T-cell (primary cell): ENCODE results near the gene RHOJ. TPM values are rescaled to one million over a fixed set of nuclear protein-coding genes. Genes with fewer than 3 reads are reported as not detected.

Experiments used
- ATAC-seq, 4 experiments: fragments of 200-7000 bp in 3 of 4; fragments of 150-1000 bp in 1 of 4; cut with Tn5 transposase; replicated peaks in 1 of 4; 1 replicate in 3 of 4; 2 replicates in 1 of 4; pipeline ENCODE4 v1.10.0; 2021; ENCODE audit warnings: moderate library complexity in 3 of 4, mild to moderate bottlenecking in 2 of 4, moderate number of reproducible peaks in 1 of 4
- CTCF ChIA-PET, 2 donors: fragments of 300-600 bp; sonication (Branson Sonifier 250); formaldehyde crosslinking; loops; one replicate each; lab custom pipeline; 2022; ENCODE audit warnings: antibody characterized with exemption in 2 of 2; lab: Charles Lee
- POLR2A ChIA-PET, 2 donors: fragments of 300-600 bp; sonication (Branson Sonifier 250); formaldehyde crosslinking; loops; one replicate each; lab custom pipeline; 2022; ENCODE audit warnings: antibody characterized with exemption in 2 of 2; lab: Charles Lee
- DNase-seq, 35 experiments: peaks; one replicate each; pipeline versions ENCODE4 v3.0.0 to v3.0.0-alpha.2; 2013 to 2023
- H3K27ac ChIP-seq: one replicate; pipeline ENCODE4 v1.5.1; 2013; ENCODE audit warnings: low read length
- H3K27me3 ChIP-seq, 2 experiments: replicated peaks in 1 of 2; 1 replicate in 1 of 2; 2 replicates in 1 of 2; pipeline versions ENCODE4 v1.6.1 to v1.7.0; 2013; ENCODE audit warnings: low read length in 1 of 2, mixed read lengths in 1 of 2; ENCODE audit not compliant: control insufficient read depth in 2 of 2, insufficient read depth in 2 of 2; ENCODE audit errors: extremely low read depth in 1 of 2
- H3K36me3 ChIP-seq, 2 donors: 1 replicate in 1 of 2; 2 replicates in 1 of 2; pipeline versions ENCODE4 v1.6.1 to v1.7.0; 2013; ENCODE audit warnings: low read length in 1 of 2; ENCODE audit not compliant: control insufficient read depth in 2 of 2, insufficient read depth in 1 of 2; ENCODE audit errors: extremely low read depth in 1 of 2
- H3K4me1 ChIP-seq, 2 experiments: 1 replicate in 1 of 2; 2 replicates in 1 of 2; pipeline versions ENCODE4 v1.6.1 to v1.7.0; 2013; ENCODE audit warnings: low read length in 2 of 2, mixed read lengths in 1 of 2; ENCODE audit not compliant: insufficient read depth in 2 of 2, control insufficient read depth in 1 of 2; ENCODE audit errors: extremely low read depth in 1 of 2
- H3K4me3 ChIP-seq, 2 donors: 1 replicate in 1 of 2; 2 replicates in 1 of 2; pipeline versions ENCODE4 v1.5.1 to v1.7.0; 2013; ENCODE audit warnings: mild to moderate bottlenecking in 2 of 2, low read length in 1 of 2, moderate library complexity in 1 of 2; ENCODE audit not compliant: control insufficient read depth in 1 of 2; ENCODE audit errors: extremely low read depth in 1 of 2
- H3K9me3 ChIP-seq: 2 replicates; pipeline ENCODE4 v1.7.0; 2013
- H3K27ac Mint-ChIP-seq, 2 donors: one replicate each; pipeline ENCODE4 v1.8.0; 2020 to 2021; ENCODE audit warnings: mild to moderate bottlenecking in 2 of 2, mixed read lengths in 2 of 2
- H3K27me3 Mint-ChIP-seq, 2 donors: one replicate each; pipeline ENCODE4 v1.8.0; 2021 to 2022; ENCODE audit warnings: mixed read lengths in 2 of 2
- H3K36me3 Mint-ChIP-seq: one replicate; pipeline ENCODE4 v1.8.0; 2021; ENCODE audit warnings: mixed read lengths
- H3K4me1 Mint-ChIP-seq, 3 donors: one replicate each; pipeline ENCODE4 v1.8.0; 2020 to 2022; ENCODE audit warnings: mixed read lengths in 3 of 3, mild to moderate bottlenecking in 1 of 3
- H3K4me3 Mint-ChIP-seq, 3 donors: one replicate each; pipeline ENCODE4 v1.8.0; 2020 to 2022; ENCODE audit warnings: mild to moderate bottlenecking in 3 of 3, mixed read lengths in 3 of 3, moderate library complexity in 3 of 3
- H3K9me3 Mint-ChIP-seq, 3 donors: one replicate each; pipeline ENCODE4 v1.8.0; 2020 to 2022; ENCODE audit warnings: mixed read lengths in 3 of 3
- WGBS: methylation state at CpG from one replicate; pipeline ENCODE4 v1.1.5; 2013; ENCODE audit warnings: missing lambda C conversion rate; ENCODE audit not compliant: insufficient coverage; 5-methylcytosine and 5-hydroxymethylcytosine counted together
- total RNA-seq, 35 experiments: library from RNA in 6 of 35; stranded (reverse) in 6 of 35; fragments of 120-200 nt in 1 of 35; gene quantifications; one replicate each; pipeline versions ENCODE4 v1.2.1 to v1.2.4 and lab custom pipeline; 2013 to 2026

The RHOJ gene
- total RNA-seq, 5 donors from 2014 or later (not counting 1 experiment from before 2014, with no cell fraction given): not detected

GRCh38 chr14:63228217-63228616, 24.0 kb downstream of the RHOJ start:
- Mint-ChIP-seq H3K36me3 (no peaks in the 10 kb centered on the region), H3K4me3 (no peak overlapping the region), H3K9me3 (peaks cover 0 to 3% (median 0%) of the 10 kb centered on the region in 3 donors), H3K27me3 (peaks cover 13 to 31% of the 10 kb centered on the region in 2 donors), H3K4me1 (no peaks in the 10 kb centered on the region), H3K27ac (no peak overlapping the region)
- DNase-seq (no peak), ATAC-seq (no peak)
- Histone ChIP-seq H3K4me3 (no peak overlapping the region), H3K9me3 (no peaks in the 10 kb centered on the region), H3K4me1 (no peaks in the 10 kb centered on the region), H3K27ac (no peak overlapping the region), H3K36me3 (no peaks in the 10 kb centered on the region), H3K27me3 (no peaks in the 10 kb centered on the region)
- ChIA-PET POLR2A (no interaction called here), CTCF (no interaction called here)
- no CpG with 5 or more reads among the region's 2 CpGs for whole genome bisulfite sequencing

GRCh38 chr14:63229330-63230059, 25.3 kb downstream of the RHOJ start:
- ChIA-PET CTCF (no interaction called here), POLR2A (no interaction called here)
- H3K4me3 ChIP-seq: no peak overlapping the region
- peaks cover 0 to 3% (median 0%) of the 10 kb centered on the region in 3 donors for H3K9me3 Mint-ChIP-seq
- H3K27me3 Mint-ChIP-seq: peaks cover 16 to 29% of the 10 kb centered on the region in 2 donors
- 70% methylated on average over 2 of the region's 5 CpGs for WGBS
- no peak overlapping the region for H3K27ac Mint-ChIP-seq
- H3K9me3 ChIP-seq: no peaks in the 10 kb centered on the region
- H3K4me3 Mint-ChIP-seq: no peak overlapping the region
- no peak for ATAC-seq
- no peak overlapping the region for H3K27ac ChIP-seq
- H3K4me1 ChIP-seq: no peaks in the 10 kb centered on the region
- no peaks in the 10 kb centered on the region for H3K4me1 Mint-ChIP-seq
- no peaks in the 10 kb centered on the region for H3K27me3 ChIP-seq
- no peak for DNase-seq
- no peaks in the 10 kb centered on the region for H3K36me3 ChIP-seq
- H3K36me3 Mint-ChIP-seq: no peaks in the 10 kb centered on the region

GRCh38 chr14:63231766-63232165, 27.5 kb downstream of the RHOJ start:
- no peak overlapping the region for H3K27ac ChIP-seq
- Mint-ChIP-seq H3K36me3 (no peaks in the 10 kb centered on the region), H3K4me3 (no peak overlapping the region), H3K4me1 (no peaks in the 10 kb centered on the region), H3K27me3 (peaks cover 24 to 29% of the 10 kb centered on the region in 2 donors), H3K9me3 (peaks cover 0 to 3% (median 0%) of the 10 kb centered on the region in 3 donors), H3K27ac (no peak overlapping the region)
- ChIA-PET CTCF (no interaction called here), POLR2A (no interaction called here)
- ATAC-seq (no peak), DNase-seq (no peak)
- no peak overlapping the region for H3K4me3 ChIP-seq
- no CpG with 5 or more reads among the region's 3 CpGs for WGBS
- no peaks in the 10 kb centered on the region for H3K36me3 ChIP-seq
- H3K4me1 ChIP-seq: no peaks in the 10 kb centered on the region
- no peaks in the 10 kb centered on the region for H3K9me3 ChIP-seq
- no peaks in the 10 kb centered on the region for H3K27me3 ChIP-seq

- ATAC-seq: no peak
- H3K27me3 ChIP-seq: no peaks in the 10 kb centered on the region
- H3K27ac ChIP-seq: no peak overlapping the region
- Mint-ChIP-seq H3K9me3 (no peaks in the 10 kb centered on the region), H3K4me3 (no peak overlapping the region), H3K4me1 (no peaks in the 10 kb centered on the region), H3K27me3 (peaks cover 20 to 21% of the 10 kb centered on the region in 2 donors), H3K36me3 (no peaks in the 10 kb centered on the region), H3K27ac (no peak overlapping the region)
- 87% methylated on average over 2 of the region's 7 CpGs for WGBS
- POLR2A ChIA-PET: no interaction called here
- DNase-seq: no peak
- CTCF ChIA-PET: no interaction called here
- no peaks in the 10 kb centered on the region for H3K4me1 ChIP-seq
- no peaks in the 10 kb centered on the region for H3K9me3 ChIP-seq
- no peak overlapping the region for H3K4me3 ChIP-seq
- no peaks in the 10 kb centered on the region for H3K36me3 ChIP-seq
Measured at GRCh38 chr14:63237791-63238190, 33.5 kb downstream of the RHOJ start.

- WGBS: 100% methylated on average over 2 of the region's 2 CpGs
- no peaks in the 10 kb centered on the region for H3K9me3 ChIP-seq
- H3K27me3 ChIP-seq: no peaks in the 10 kb centered on the region
- H3K27ac ChIP-seq: no peak overlapping the region
- H3K4me1 ChIP-seq: no peaks in the 10 kb centered on the region
- ATAC-seq: no peak
- Mint-ChIP-seq H3K27me3 (peaks cover 11 to 20% of the 10 kb centered on the region in 2 donors), H3K27ac (no peak overlapping the region), H3K4me1 (no peaks in the 10 kb centered on the region), H3K4me3 (no peak overlapping the region), H3K36me3 (no peaks in the 10 kb centered on the region), H3K9me3 (no peaks in the 10 kb centered on the region)
- ChIA-PET POLR2A (no interaction called here), CTCF (no interaction called here)
- no peak for DNase-seq
- no peaks in the 10 kb centered on the region for H3K36me3 ChIP-seq
- no peak overlapping the region for H3K4me3 ChIP-seq
Measured at GRCh38 chr14:63240221-63240620, 36.0 kb downstream of the RHOJ start.

GRCh38 chr14:63241096-63241495, 36.9 kb downstream of the RHOJ start:
- no CpG with 5 or more reads among the region's 4 CpGs for WGBS
- Mint-ChIP-seq H3K9me3 (no peaks in the 10 kb centered on the region), H3K27me3 (peaks cover 12 to 20% of the 10 kb centered on the region in 2 donors), H3K36me3 (no peaks in the 10 kb centered on the region), H3K27ac (no peak overlapping the region), H3K4me3 (no peak overlapping the region), H3K4me1 (no peaks in the 10 kb centered on the region)
- Histone ChIP-seq H3K9me3 (no peaks in the 10 kb centered on the region), H3K27me3 (no peaks in the 10 kb centered on the region), H3K4me3 (no peak overlapping the region), H3K4me1 (no peaks in the 10 kb centered on the region), H3K36me3 (no peaks in the 10 kb centered on the region), H3K27ac (no peak overlapping the region)
- ATAC-seq (no peak), DNase-seq (no peak)
- POLR2A ChIA-PET: no interaction called here
- CTCF ChIA-PET: no interaction called here
